Measurements from ENCODE around the gene MCL1. TPM values are rescaled to one million over a fixed set of nuclear protein-coding genes. Genes with fewer than 3 reads are reported as not detected.
A peak's percentile ranks its signal among the peaks of the same experiment; 100 is the strongest.

The MCL1 gene
- total RNA-seq, 2 donors from 2014 or later = 211 to 223 TPM

DNA sequence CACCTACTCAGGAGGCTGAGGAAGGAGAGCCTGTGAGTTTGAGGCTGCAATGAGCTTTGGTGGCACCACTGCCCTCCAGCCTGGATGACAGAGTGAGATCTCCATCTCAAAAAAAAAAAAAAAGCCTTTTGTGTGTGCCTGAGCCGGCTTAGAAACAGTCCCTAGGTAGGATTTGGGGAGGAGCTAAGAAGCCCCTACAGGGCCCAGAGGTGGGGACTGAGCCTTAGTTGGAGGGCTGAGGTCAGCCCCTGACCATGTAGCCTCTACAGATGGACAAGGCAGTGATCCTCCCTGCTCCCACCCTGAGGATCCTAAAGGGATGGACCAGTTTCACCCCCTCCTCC, 27.7 kb downstream of the MCL1 start:
- H3K4me1 ChIP-seq = peaks cover 29% of the 10 kb centered on the region
- H3K27me3 ChIP-seq = no peaks in the 10 kb centered on the region
- 23 to 71% methylated on average over 1 of the region's 1 CpG for WGBS, 2 donors
- no peak for ATAC-seq
- intact Hi-C loops (cut with DNase I) = loop anchor here (10.0 kb wide), 1 partner anchor 87 kb away; no protein-coding TSS in a partner anchor
- no peak for DNase-seq
- H3K36me3 ChIP-seq (replicated peaks in 1 of 2; ENCODE audit: insufficient read depth in 1 of 2, low read depth in 2 of 2) = no peaks in the 10 kb centered on the region
- no peaks in the 10 kb centered on the region for H3K9me3 ChIP-seq
- H3K27ac ChIP-seq = peak overlapping the region in 3 of 4 donors; percentile 9 to 58 (median 51)
- TF ChIP-seq POLR2A (IDR thresholded peaks at IDR 0.05) = no peak
- TF ChIP-seq, protein P1, sequence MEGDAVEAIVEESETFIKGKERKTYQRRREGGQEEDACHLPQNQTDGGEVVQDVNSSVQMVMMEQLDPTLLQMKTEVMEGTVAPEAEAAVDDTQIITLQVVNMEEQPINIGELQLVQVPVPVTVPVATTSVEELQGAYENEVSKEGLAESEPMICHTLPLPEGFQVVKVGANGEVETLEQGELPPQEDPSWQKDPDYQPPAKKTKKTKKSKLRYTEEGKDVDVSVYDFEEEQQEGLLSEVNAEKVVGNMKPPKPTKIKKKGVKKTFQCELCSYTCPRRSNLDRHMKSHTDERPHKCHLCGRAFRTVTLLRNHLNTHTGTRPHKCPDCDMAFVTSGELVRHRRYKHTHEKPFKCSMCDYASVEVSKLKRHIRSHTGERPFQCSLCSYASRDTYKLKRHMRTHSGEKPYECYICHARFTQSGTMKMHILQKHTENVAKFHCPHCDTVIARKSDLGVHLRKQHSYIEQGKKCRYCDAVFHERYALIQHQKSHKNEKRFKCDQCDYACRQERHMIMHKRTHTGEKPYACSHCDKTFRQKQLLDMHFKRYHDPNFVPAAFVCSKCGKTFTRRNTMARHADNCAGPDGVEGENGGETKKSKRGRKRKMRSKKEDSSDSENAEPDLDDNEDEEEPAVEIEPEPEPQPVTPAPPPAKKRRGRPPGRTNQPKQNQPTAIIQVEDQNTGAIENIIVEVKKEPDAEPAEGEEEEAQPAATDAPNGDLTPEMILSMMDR (IDR thresholded peaks at IDR 0.05) = no peak
- H3K4me3 ChIP-seq = no peak overlapping the region

DNA sequence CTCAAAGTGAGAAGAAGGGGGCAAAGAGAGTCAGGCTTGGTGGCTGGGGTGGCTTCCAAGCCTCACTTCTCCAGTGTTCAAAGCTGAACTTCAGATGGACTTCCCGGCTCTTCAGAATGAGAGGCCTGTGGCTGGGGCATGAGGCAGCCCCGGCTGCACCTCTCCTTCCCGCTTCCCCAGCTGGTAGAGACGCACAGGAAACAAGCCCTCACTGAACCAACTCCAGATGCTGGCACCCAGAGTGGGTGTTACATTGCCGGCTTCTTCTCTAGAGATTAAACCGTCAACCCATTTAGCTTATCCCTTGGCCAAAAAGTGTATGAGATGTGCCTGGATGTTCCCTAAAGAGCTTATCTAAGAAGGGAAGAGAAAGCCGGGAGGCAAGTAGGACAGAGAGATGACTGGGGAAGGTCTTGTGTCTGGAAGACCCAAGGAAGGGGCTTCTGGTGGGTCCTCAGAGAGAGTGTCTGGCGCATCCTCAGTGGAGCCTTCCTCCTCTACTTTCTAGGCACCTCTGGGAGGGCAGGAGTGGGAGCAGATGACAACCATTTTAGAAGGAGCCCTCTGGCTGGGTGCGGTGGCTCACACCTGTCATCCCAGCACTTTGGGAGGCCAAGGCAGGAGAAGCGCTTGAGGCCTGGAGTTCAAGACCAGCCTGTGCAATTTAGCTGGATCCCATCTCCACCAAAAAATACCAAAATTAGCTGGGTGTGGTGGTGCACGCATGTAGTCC, 28.2 kb downstream of the MCL1 start:
- no peak overlapping the region for H3K4me3 ChIP-seq
- 68 to 89% methylated on average over 10 to 11 of the region's 11 CpGs for WGBS, 2 donors
- H3K27me3 ChIP-seq = no peaks in the 10 kb centered on the region
- no peak for ATAC-seq
- H3K36me3 ChIP-seq (replicated peaks in 1 of 2; ENCODE audit: insufficient read depth in 1 of 2, low read depth in 2 of 2) = no peaks in the 10 kb centered on the region
- peak overlapping the region in 2 of 4 donors; percentile 34 to 52 for H3K27ac ChIP-seq
- peak in 1 of 4 donors; percentile 33 for DNase-seq
- TF ChIP-seq, protein P1 (IDR thresholded peaks at IDR 0.05) = no peak
- H3K4me1 ChIP-seq = peaks cover 29% of the 10 kb centered on the region
- intact Hi-C loops (cut with DNase I) = loop anchor here (10.0 kb wide), 1 partner anchor 86 kb away; no protein-coding TSS in a partner anchor
- H3K9me3 ChIP-seq = no peaks in the 10 kb centered on the region

DNA sequence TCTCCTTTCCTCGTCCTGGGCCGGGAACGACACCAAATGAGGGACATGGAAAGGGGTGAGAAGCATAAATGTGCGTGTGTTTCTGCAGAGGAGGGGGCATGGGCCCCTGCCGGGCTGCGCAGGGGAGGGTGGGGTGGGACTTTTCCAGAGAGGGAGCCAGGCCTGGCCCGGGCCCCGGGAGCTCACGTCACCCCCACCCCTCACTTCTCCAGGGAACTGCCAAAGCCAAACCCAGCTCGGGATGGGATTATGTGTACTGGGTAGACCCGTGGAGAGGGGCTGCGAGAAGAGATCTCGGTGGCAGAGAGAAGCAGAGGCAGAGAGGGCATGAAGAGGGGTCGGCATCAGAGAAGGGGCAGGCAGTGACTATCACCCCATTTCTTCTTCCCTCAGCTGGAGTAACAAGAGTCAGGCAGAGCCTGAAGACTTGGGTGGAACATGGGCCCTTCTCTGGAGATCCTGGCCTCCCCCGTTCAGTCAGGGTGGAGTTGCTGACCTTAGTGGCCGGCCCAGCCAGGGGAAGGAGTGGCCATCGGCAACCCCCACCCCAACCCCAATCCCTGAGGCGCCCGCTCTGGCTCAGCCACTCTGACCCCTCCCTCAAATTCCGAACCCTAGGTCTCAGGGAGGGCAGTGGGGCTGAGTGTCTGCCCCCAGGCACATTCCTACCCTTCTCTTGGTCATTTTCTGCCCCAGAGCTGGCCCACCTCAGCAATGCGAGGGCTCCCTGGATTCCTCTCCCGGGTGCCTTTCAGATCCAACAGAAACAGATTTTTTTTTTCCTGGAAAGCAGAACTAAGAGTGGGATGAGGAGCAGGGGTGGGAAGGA, 29.0 kb downstream of the MCL1 start:
- H3K27ac ChIP-seq = peak overlapping the region in 2 of 4 donors; percentile 34 to 52
- TF ChIP-seq POLR2A (IDR thresholded peaks at IDR 0.05) = no peak
- TF ChIP-seq, protein P1 (IDR thresholded peaks at IDR 0.05) = no peak
- H3K36me3 ChIP-seq (replicated peaks in 1 of 2; ENCODE audit: insufficient read depth in 1 of 2, low read depth in 2 of 2) = no peaks in the 10 kb centered on the region
- WGBS, 2 donors = 64 to 66% methylated on average over 22 of the region's 22 CpGs
- H3K27me3 ChIP-seq = no peaks in the 10 kb centered on the region
- no peaks in the 10 kb centered on the region for H3K9me3 ChIP-seq
- DNase-seq (peak in 1 of 4 donors; percentile 10), ATAC-seq (no peak)
- H3K4me1 ChIP-seq = peaks cover 29% of the 10 kb centered on the region
- H3K4me3 ChIP-seq = no peak overlapping the region
- intact Hi-C loops (cut with DNase I) = loop anchor here (10.0 kb wide), 1 partner anchor 86 kb away; no protein-coding TSS in a partner anchor

DNA sequence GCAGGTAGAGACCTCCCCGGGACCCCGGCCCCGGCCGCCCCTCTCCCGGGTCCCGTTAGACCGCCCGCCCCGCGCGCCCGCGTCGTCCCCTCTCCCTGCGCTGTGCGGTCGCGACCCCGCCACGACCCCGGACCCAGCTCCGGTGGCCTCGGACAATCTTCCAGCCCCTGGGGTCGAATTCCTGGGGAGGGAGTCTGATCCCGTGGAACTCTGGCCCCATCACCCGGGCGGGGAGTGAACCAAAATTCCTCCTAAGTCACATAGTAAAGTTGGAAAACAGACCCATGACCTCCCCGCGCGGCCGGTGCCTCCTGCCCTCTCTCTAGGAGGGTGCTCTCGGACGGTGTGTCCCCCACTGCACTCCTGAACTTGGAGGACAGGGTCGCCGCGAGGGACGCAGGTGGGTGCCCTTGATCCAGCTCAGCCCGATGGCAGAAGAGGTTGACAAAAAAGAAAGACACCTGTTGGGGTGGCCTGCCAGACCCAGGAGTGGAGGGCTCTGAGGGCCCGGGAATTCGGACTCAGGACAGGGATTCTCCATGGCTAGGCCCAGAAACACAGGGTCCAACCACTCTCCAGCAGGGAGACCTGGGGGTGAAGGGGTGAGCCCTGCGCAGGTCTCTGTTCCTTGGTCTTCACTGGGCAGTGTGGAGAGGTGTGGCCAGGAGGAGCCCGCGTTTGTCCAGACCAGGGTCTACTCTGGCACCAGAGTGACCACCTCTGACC, 29.8 kb downstream of the MCL1 start:
- Histone ChIP-seq H3K27me3 (no peaks in the 10 kb centered on the region), H3K36me3 (replicated peaks in 1 of 2; ENCODE audit: insufficient read depth in 1 of 2, low read depth in 2 of 2) (no peaks in the 10 kb centered on the region), H3K9me3 (no peaks in the 10 kb centered on the region), H3K27ac (peak overlapping the region in 2 of 4 donors; percentile 48 to 52), H3K4me1 (peaks cover 29% of the 10 kb centered on the region), H3K4me3 (no peak overlapping the region)
- DNase-seq (peak in 2 of 4 donors; percentile 37 to 45), ATAC-seq (peak; percentile 19)
- intact Hi-C loops (cut with DNase I) = loop anchor here (10.0 kb wide), 1 partner anchor 85 kb away; no protein-coding TSS in a partner anchor
- WGBS, 2 donors = 15 to 54% methylated on average over 5 to 31 of the region's 43 CpGs
- TF ChIP-seq POLR2A (IDR thresholded peaks at IDR 0.05) = peak in 1 of 3 donors; percentile 13
- TF ChIP-seq, protein P1 (IDR thresholded peaks at IDR 0.05) = no peak

All from body of pancreas (tissue), 4 donors.